G401 (cell line): ENCODE results near the gene RNF220. TPM values are rescaled to one million over a fixed set of nuclear protein-coding genes. Genes with fewer than 3 reads are reported as not detected.

Experiments used
- DNase-seq: peaks from one replicate; pipeline ENCODE4 v3.0.0-alpha.2; 2015; ENCODE audit warnings: low spot score
- in situ Hi-C: cut with HindIII; loops from 2 replicates; pipeline ENCODE4 v1.10.0; 2016; ENCODE audit warnings: low sequenced_read_pairs, mixed read lengths
- total RNA-seq: library from RNA; depleted of rRNA; stranded (reverse); fragments of >200 nt; shearing (Covaris generic); gene quantifications from 2 replicates; pipeline ENCODE4 v1.2.3, GENCODE V29; 2014

The RNF220 gene
- total RNA-seq, 1 experiment from 2014 or later: 98.3 TPM

DNA sequence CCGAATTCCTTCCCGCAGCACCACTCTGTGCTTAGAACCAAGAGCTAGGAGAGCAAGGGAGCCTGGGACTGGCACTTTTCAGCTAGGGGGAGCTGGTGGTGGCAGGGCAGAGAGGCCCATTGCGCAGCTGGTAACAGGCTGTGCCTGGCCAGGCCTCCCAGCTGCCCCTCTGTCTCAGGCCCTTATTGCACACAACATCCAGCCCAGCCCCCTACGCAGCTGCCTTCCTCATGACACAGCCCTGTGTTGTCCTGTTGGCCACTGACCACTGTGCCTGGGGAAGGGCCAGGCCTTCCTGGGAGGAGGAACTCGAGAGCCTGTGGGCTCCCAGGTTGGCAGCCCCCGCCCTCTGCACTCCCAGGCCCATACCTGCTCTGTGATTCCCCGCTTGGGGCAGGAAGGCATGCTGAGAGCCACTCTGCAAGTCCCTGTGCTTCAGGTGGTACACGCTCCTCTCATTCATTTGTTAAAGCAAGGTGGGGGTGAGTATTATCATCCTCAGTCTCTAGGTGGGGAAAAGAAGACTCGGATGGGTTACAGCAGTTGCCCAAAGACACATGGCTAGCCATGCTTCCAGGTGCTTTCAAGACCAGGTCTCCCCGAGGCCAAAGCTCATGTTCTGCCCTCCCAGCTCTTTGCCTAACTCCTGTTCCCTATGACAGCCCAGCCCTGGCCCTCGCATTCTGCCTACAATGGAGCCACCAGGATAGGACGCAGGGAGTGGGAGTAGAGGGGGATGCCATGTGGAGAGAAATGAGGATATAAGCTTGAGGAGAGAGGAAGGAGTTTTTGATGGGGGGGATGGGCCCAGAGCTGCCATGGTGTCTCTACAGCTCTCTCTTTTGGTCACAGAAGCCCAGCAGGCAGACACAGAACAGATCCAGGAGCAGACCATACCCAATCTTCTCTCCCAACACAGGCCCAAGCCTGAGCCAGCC is 187.4 kb downstream of the RNF220 start:
- in situ Hi-C loops: no loop called here
- DNase-seq: peak; percentile 3

DNA sequence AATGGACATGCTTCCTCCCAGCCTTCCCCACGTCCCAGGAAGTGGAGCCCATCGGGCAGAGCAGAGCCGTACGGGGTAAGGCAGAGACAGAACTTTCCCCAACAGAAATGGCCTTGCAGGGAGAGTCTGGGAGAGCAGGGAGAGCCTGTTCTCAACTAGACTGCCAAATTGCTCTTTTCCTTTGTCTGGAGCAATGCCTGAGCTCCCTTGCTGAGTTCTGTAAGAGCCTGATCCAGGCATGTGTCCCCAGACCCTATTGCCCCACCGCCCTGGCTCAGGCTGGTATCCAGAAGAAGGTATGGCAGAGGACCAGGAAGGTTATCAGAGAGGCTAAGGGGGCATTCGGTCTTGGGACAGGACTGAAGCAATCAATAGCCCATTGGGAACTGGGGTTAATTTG is 189.3 kb downstream of the RNF220 start:
- no peak for DNase-seq
- in situ Hi-C loops: no loop called here

DNA sequence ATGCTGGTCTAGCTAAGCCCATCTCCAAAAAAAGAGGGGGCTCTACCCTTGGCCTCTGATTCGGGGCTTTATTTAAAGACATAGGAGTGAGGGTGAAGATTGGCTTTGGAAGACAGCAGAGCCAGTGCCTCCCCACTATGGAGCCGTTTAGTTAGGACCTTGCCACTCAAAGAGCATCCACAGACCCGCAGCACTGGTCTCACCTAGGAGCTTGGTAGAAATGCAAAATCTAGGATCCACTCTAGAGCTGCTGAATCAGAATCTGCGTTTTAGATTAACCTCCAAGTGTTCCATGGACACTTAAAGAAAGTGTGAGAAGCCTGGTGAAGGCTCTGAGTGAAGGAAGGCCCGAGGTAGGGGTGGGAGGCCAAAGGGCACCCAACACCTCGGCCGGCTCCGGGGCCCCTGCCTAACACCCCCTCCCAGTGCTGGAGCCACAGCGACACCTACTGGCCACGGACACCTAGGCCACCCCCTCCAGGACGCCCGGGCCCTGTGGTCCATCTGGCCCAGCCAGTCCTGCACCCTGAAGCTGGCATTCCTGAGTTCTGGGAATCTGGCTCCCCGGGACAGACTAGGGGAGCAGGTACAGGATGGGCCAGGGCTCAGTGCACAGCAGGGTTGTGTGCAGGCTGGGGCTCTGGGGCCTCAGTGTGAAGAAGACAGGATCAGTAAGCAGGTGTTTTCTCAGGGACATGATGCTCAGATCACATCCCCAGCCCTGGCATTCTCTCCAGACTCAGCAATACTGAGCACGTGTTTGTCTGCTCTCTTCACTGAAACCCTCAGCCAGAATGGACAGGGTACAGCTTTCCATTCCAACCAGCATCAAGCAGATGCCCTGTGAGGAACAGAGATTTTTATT is 190.0 kb downstream of the RNF220 start:
- in situ Hi-C loops: no loop called here
- DNase-seq: peak; percentile 45

- DNase-seq: no peak
Measured at GRCh38 chr1:44596511-44596910, 191.5 kb downstream of the RNF220 start.

GRCh38 chr1:44598167-44598566 is 193.1 kb downstream of the RNF220 start:
- in situ Hi-C loops: no loop called here
- no peak for DNase-seq

More at GRCh38 chr1:44596511-44596910, 191.5 kb downstream of the RNF220 start:
- in situ Hi-C loops: no loop called here

DNA sequence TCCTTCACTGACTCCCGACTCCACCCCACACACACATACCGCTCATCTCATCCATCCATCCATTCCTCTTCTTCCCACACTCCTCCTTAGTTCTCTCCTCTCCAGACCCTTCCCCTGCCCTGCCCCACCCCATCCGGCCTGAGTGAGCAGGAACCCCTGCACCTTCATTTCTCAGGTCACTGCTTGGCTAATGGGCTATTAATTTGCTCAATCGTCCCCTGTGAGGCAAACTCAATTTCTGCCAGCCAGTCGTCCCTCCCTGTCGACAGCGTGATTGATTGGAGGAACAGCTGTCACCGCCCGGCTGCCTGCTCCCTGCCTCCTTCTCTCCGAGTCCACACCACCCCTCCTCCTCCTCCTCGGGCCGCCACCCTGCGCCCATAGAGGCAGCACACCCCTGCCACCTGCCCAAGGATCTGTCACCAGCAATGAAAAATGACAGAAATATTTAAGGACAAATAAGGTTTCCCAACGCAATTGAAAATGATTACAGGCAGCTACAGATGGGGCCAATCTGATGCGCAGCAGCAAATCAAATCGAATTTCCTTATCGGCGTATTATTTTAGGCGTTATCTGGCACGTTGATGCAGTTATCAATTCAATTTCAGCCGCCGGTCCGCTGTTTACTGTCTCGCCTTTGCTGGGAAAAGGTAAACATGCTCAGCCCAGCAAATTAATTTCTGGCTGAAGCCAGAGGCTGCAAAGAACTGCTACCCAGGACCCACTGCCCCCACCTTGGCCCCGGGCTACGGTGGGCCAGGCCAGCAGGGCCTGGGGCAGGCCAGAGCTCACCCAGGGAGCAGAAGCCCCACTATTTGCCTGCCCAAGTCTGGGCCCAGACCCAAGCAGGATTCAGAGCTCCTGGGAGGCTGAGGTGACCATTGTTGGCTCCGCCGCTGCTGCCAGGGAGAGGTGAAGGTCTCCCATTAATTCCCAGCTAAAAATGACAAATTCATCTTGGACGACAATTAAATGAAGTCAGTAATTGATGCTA is 197.9 kb downstream of the RNF220 start:
- DNase-seq: no peak
- in situ Hi-C loops: no loop called here

DNA sequence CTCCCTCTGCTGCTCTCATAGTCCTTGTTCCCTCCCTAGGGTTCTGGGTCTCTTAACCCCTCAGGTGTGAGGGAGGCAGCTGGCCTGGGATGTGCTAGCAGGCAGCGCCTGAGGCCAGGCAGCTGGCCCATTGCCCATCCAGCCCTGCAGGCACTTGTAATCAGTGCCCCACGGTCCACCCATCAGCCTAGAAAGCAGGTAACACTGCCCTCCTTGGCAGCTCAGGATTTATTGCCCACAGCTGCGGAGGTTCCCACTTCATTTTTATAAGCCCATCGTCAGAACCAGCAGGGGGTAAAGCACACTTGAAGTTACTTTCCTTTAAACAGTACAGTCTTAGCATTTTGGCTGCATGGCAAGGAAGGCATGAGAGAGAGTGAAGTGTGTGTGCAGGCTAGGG is 198.7 kb downstream of the RNF220 start:
- DNase-seq: no peak
- in situ Hi-C loops: no loop called here

DNA sequence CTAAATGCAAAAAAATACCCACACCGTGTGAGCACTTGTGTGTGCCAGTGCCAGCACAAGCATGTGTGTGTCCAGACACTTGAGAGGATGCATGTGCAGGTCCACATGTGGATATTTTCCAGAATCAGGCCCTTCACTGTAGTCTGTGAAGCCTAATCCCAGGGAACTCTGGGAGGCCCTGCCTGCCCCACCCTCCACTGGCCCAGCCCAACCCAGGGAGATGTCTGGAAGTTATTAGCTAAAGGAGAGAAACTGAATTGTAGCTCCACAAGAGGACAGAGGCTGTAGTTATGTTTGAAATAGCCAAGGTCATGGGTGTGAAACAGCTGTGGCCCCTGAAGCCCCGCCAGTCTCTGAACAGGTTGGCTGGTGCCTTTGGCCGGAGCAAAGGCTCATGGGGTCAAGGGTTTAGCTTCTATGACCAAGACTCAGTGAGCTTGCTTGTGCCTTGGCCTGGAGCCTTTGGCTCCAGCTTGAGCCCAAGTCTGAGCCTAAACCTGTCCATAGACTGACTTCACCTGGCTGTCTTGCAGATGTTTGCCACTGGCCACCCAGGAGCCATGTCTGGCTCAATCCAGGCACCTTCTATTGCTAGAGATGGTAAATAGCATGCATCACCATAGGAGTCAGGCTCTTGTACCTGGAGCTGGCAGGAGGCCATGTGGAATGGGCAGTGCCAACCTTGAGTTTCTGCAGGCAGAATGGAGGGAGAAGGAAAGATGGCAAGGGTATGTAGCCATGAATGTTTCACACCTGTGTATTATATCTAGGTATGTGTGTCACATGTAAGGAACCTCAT is 199.3 kb downstream of the RNF220 start:
- in situ Hi-C loops: no loop called here
- no peak for DNase-seq

GRCh38 chr1:44605914-44606615 is 201.0 kb downstream of the RNF220 start:
- in situ Hi-C loops: no loop called here
- no peak for DNase-seq

GRCh38 chr1:44606701-44607281 is 201.7 kb downstream of the RNF220 start:
- in situ Hi-C loops: no loop called here
- no peak for DNase-seq

- in situ Hi-C loops: no loop called here
Measured at GRCh38 chr1:44608141-44608540, 203.1 kb downstream of the RNF220 start.

DNA sequence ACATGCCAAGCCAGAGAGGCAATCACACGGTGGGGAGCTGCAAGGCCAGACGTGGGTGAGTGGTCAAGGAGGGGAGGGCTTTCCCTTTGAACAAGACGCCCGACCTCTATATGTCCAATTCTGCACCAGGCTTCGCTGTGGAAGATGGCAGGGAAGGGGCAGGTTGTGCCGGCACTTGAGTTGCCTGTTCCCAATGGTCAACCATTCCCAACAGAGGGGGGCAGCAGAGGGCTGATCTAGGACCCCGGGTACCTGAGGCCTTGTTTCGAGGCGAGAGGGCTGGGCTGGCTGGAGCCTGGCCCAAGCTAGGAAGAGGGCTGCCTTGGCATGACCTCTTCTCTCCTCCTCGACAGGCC is 204.3 kb downstream of the RNF220 start:
- in situ Hi-C loops: no loop called here
- DNase-seq: peak; percentile 40

More at GRCh38 chr1:44608141-44608540, 203.1 kb downstream of the RNF220 start:
- no peak for DNase-seq

- DNase-seq: no peak
- in situ Hi-C loops: no loop called here
Measured at GRCh38 chr1:44609768-44610526, 204.9 kb downstream of the RNF220 start.

- no peak for DNase-seq
- in situ Hi-C loops: no loop called here
Measured at GRCh38 chr1:44610527-44611148, 205.6 kb downstream of the RNF220 start.

DNA sequence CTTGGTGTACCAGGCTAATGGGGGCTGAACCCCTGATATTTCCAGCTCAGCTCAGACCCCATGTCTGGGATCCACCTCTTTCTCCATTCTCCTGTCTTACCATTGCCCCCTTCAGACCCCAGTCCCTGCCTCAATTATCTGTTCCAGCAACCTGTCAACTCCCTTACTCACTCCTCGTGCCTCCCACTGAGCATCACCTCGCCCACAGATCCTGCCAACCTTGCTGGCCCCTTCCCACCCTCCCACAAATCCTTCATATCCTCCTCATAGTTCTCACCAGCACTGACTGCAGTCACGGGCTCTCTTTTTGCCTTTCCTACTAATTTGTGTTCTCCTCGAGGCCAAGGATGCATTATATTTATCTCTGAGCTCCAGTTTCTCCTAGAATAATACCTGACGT is 206.4 kb downstream of the RNF220 start:
- DNase-seq: no peak
- in situ Hi-C loops: no loop called here

- in situ Hi-C loops: no loop called here
- DNase-seq: no peak
Measured at GRCh38 chr1:44611866-44612265, 206.8 kb downstream of the RNF220 start.
